Nephron progenitor cell (in vitro differentiated cells): ENCODE measurements around the gene ZNF488.

Experiments
- DNase-seq: peaks from one replicate; pipeline ENCODE4 v3.0.0; 2021
- H3K27ac Mint-ChIP-seq: 2 replicates; pipeline ENCODE4 v1.8.0; 2021; ENCODE audit warnings: mild to moderate bottlenecking, moderate library complexity, mixed read lengths
- H3K27me3 Mint-ChIP-seq: 2 replicates; pipeline ENCODE4 v1.8.0; 2021; ENCODE audit warnings: mild to moderate bottlenecking, low read depth, mixed read lengths; ENCODE audit not compliant: poor library complexity
- H3K36me3 Mint-ChIP-seq: 2 replicates; pipeline ENCODE4 v1.8.0; 2021; ENCODE audit warnings: low read depth, mixed read lengths
- H3K4me1 Mint-ChIP-seq: 2 replicates; pipeline ENCODE4 v1.8.0; 2021; ENCODE audit warnings: mixed read lengths
- H3K4me3 Mint-ChIP-seq: 2 replicates; pipeline ENCODE4 v1.8.0; 2021; ENCODE audit warnings: mild to moderate bottlenecking, moderate library complexity, mixed read lengths
- H3K9me3 Mint-ChIP-seq: 2 replicates; pipeline ENCODE4 v1.8.0; 2021; ENCODE audit warnings: mild to moderate bottlenecking, moderate library complexity, mixed read lengths
- TF ChIP-seq, protein P1 (sequence below): fragments of 200-600 bp; sonication (generic); IDR thresholded peaks from 2 replicates; pipeline ENCODE4 v1.5.0; 2021; ENCODE audit warnings: antibody characterized with exemption

Gene ZNF488

DNA sequence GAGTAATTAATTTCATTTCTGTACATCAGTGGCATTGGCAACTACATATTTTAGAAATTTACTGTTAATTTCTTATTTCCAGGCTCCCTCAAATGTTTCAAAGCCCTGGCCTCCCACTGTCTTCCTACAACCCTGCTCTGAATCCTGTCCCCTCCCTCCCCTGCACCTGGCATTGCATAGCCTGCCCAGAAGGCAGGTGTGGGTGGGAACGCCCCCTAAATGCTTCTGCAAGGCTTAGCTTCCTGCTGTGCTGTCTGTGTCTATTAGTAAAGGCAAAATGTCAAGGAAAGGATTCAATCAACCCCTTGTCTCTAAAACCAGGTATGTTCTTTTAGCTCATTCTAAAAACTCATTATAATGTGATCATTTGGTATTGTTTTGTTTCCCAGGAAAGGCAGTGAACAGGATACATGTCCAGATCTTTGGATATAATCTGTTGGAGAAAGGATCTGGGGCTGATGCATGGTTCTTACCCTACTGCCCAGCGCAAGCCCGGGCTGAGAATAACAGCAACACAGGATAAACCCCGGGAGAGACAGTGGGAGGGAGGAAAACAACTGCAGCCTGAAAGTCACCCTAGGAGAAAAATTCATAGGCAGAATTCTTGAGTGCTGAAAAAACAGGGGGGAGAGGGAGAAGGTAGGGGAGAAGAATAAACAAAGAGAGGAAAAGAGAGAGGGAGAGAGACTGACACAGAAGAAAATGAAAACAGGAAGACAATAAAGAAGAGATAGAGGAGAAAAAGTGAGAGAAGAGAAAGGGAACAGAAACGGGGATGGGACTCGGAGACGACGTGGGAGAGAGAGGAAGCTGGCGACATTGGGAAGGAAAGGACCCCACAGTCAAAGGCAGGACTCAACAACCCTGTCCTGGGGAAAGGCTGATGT lies 589 bp downstream of the ZNF488 start:
- peak overlapping the region; percentile 87 for H3K4me3 Mint-ChIP-seq
- DNase-seq = no peak
- H3K9me3 Mint-ChIP-seq = peaks cover 12% of the 10 kb centered on the region
- H3K36me3 Mint-ChIP-seq = no peaks in the 10 kb centered on the region
- TF ChIP-seq, protein P1, sequence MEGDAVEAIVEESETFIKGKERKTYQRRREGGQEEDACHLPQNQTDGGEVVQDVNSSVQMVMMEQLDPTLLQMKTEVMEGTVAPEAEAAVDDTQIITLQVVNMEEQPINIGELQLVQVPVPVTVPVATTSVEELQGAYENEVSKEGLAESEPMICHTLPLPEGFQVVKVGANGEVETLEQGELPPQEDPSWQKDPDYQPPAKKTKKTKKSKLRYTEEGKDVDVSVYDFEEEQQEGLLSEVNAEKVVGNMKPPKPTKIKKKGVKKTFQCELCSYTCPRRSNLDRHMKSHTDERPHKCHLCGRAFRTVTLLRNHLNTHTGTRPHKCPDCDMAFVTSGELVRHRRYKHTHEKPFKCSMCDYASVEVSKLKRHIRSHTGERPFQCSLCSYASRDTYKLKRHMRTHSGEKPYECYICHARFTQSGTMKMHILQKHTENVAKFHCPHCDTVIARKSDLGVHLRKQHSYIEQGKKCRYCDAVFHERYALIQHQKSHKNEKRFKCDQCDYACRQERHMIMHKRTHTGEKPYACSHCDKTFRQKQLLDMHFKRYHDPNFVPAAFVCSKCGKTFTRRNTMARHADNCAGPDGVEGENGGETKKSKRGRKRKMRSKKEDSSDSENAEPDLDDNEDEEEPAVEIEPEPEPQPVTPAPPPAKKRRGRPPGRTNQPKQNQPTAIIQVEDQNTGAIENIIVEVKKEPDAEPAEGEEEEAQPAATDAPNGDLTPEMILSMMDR = no peak
- no peak overlapping the region for H3K27ac Mint-ChIP-seq
- peaks cover 16% of the 10 kb centered on the region for H3K4me1 Mint-ChIP-seq
- peaks cover 81% of the 10 kb centered on the region for H3K27me3 Mint-ChIP-seq

DNA sequence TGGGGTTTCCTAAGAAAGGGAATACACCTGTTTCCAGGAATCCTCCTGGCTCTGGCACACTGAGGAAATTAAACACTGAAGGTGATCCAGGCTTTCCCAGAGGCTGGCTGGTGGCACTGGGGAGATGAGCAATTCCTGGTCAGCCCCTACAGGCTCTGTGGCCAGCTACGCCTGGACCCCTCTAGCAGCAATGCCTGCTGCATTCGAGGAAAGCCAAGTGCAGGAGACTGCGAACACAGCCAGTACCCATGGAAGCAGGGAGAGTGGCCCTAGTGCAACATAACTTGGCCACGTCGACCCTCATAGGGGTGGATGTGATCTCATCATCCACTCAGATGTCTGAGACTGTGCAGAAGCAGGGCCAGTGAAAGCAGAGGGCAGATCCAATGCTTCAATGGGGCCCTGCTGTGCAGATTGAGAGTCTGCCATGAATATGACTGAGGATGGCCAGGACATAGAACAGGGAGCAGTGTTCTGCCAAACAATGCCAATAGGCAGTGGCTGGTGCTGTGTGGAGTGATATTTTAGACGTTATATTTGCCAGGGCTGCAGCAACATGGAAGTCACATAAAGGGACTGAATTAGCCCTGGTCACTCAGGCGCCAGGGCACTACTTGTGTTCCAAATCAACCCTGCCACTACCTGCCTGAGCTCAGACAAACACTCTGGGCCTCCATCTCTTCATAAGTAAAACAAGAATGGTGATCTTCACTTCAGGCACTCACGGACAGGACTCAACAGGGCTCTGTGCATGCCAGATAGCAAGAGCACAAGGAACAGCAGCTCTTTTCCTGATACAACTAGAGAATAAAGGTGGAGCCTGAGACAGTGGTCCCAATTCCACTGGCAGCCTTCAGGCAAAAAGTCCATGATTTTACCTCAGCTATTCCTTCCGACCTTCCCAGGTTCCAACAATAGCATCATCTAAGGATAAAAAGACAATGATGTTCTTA lies 2.4 kb downstream of the ZNF488 start:
- Mint-ChIP-seq H3K9me3 (peaks cover 7% of the 10 kb centered on the region), H3K36me3 (no peaks in the 10 kb centered on the region), H3K4me1 (peaks cover 26% of the 10 kb centered on the region), H3K4me3 (no peak overlapping the region), H3K27me3 (peaks cover 75% of the 10 kb centered on the region), H3K27ac (no peak overlapping the region)
- no peak for DNase-seq
- TF ChIP-seq, protein P1 = no peak

DNA sequence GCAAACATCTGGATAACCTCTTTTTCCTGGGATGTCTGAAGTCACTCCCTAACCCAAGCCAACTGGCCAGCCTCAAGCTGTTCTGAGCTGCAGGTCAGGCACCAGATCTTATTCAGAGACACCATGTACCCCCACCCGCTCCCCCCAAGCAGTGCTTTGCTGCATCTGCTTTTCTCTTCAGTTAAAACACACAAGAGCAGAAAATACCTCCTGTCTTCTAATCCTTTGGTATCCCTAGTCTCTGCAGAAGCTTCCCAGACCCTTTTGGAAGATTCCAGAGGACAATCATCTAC lies 3.0 kb downstream of the ZNF488 start:
- DNase-seq = no peak
- peaks cover 7% of the 10 kb centered on the region for H3K9me3 Mint-ChIP-seq
- H3K27me3 Mint-ChIP-seq = peaks cover 69% of the 10 kb centered on the region
- H3K4me1 Mint-ChIP-seq = peaks cover 33% of the 10 kb centered on the region
- no peak overlapping the region for H3K4me3 Mint-ChIP-seq
- no peaks in the 10 kb centered on the region for H3K36me3 Mint-ChIP-seq
- TF ChIP-seq, protein P1 = no peak
- H3K27ac Mint-ChIP-seq = no peak overlapping the region

DNA sequence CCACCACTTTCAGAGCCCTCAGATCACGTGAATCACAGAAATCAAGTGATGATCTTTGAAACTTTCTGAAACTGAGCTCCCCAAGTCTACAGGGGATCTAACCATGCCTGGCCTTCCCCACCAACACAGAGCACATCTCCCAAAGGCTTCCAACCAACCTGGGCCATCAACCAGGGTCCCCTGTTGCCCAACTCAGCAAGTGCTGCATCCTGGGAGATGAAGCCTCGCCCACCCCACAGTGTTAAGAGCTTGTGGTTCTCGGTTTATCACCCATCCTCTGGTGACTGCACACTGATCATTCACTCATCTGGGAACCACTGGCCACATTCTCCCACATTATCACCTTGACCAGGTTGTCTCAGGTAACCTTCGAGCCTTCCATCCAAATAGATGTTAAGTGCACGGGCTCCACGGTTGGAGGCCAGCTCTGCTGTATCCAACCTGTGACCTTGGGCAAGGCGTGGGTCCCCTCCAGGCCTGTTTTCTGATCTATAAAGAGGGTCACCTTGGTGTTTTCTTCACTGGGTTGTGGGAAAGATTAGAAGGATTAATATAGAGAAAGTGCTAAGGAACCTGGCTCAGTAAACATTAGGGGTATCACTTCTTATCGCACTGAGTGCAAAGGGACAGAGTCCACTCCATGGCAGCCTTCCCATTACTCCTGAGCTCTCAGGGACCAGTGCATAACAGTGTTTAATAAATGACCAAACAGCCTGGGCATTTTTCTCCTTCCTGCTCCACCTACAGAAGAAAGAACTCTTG lies 3.6 kb downstream of the ZNF488 start:
- H3K4me3 Mint-ChIP-seq = no peak overlapping the region

DNA sequence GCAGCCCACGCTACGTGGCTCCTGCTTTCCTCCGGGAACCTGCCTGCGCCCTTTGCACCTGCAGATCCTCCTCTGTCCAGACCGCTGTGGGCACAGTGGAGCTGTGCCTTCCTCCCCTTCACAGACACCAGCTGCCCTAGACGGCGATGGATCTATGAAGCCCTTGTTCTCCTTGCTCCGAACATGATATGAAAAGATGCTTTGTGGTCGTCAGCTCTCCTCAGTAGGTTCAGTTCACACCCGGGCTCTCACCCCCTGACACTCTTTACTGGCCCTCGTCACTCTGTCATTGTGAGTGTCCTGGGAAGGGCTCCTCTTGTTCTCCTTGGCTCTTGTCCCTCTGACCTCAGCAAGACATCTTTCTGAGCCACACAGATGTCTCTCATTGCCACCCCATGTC lies 4.2 kb downstream of the ZNF488 start:
- Mint-ChIP-seq H3K4me3 (no peak overlapping the region), H3K4me1 (peaks cover 36% of the 10 kb centered on the region), H3K9me3 (no peaks in the 10 kb centered on the region), H3K27me3 (peaks cover 62% of the 10 kb centered on the region), H3K36me3 (no peaks in the 10 kb centered on the region), H3K27ac (no peak overlapping the region)
- TF ChIP-seq, protein P1 = no peak
- DNase-seq = no peak

More for the DNA sequence above, 3.6 kb downstream of the ZNF488 start:
- no peak overlapping the region for H3K27ac Mint-ChIP-seq
- H3K9me3 Mint-ChIP-seq = peaks cover 3% of the 10 kb centered on the region
- TF ChIP-seq, protein P1 = no peak
- peaks cover 38% of the 10 kb centered on the region for H3K4me1 Mint-ChIP-seq
- peaks cover 64% of the 10 kb centered on the region for H3K27me3 Mint-ChIP-seq
- no peaks in the 10 kb centered on the region for H3K36me3 Mint-ChIP-seq
- DNase-seq = no peak
